Right atrium auricular region (tissue), 2 donors: ENCODE results near the gene GPRC5A. TPM values are rescaled to one million over a fixed set of nuclear protein-coding genes. Genes with fewer than 3 reads are reported as not detected.

Source experiments
- DNase-seq: peaks from one replicate; pipeline ENCODE4 v3.0.0-alpha.2; 2019; ENCODE audit warnings: low spot score
- H3K27ac ChIP-seq, 2 donors: fragments of 200-600 bp; sonication (generic); 1 replicate in 1 of 2; 2 replicates in 1 of 2; pipeline ENCODE4 v1.5.1; 2016 to 2019
- H3K27me3 ChIP-seq, 2 donors: fragments of 200-600 bp; sonication (generic); one replicate each; pipeline versions ENCODE4 v1.5.1 to v1.6.0; 2017 to 2019
- H3K36me3 ChIP-seq: fragments of 200-600 bp; sonication (generic); one replicate; pipeline ENCODE4 v1.5.1; 2016
- H3K4me1 ChIP-seq, 2 donors: fragments of 200-600 bp; sonication (generic); one replicate each; pipeline versions ENCODE4 v1.5.1 to v1.6.0; 2017 to 2019
- H3K4me3 ChIP-seq, 2 donors: fragments of 200-600 bp; sonication (generic); 1 replicate in 1 of 2; 2 replicates in 1 of 2; pipeline ENCODE4 v1.5.1; 2017 to 2019; ENCODE audit warnings: mild to moderate bottlenecking in 1 of 2, moderate library complexity in 1 of 2
- H3K9me3 ChIP-seq, 2 donors: fragments of 200-600 bp; sonication (generic); one replicate each; pipeline ENCODE4 v1.5.1; 2019
- CTCF ChIP-seq, 2 donors: fragments of 200-600 bp; sonication (generic); IDR thresholded peaks; one replicate each; pipeline ENCODE4 v1.5.1; 2019; ENCODE audit warnings: antibody characterized with exemption in 2 of 2
- total RNA-seq, 2 donors: library from RNA; depleted of rRNA; stranded (reverse); fragments of >200 nt; gene quantifications; one replicate each; pipeline ENCODE4 v1.1.0, GENCODE V29; 2016

Gene GPRC5A
- total RNA-seq, 2 donors from 2014 or later, result 10.1 to 14.3 TPM

- Histone ChIP-seq H3K36me3 (no peaks in the 10 kb centered on the region), H3K4me3 (no peak overlapping the region), H3K4me1 (no peaks in the 10 kb centered on the region), H3K9me3 (no peaks in the 10 kb centered on the region), H3K27me3 (no peaks in the 10 kb centered on the region), H3K27ac (no peak overlapping the region)
- TF ChIP-seq CTCF (IDR thresholded peaks at IDR 0.05), result no peak
- DNase-seq, result no peak
These were observed 22.7 kb upstream of the GPRC5A start for GRCh38 chr12:12868477-12869235.

- H3K27me3 ChIP-seq, result no peaks in the 10 kb centered on the region
- H3K4me1 ChIP-seq, result no peaks in the 10 kb centered on the region
- H3K36me3 ChIP-seq, result no peaks in the 10 kb centered on the region
- H3K4me3 ChIP-seq, result no peak overlapping the region
- H3K27ac ChIP-seq, result no peak overlapping the region
- TF ChIP-seq CTCF (IDR thresholded peaks at IDR 0.05), result no peak
- no peak for DNase-seq
- no peaks in the 10 kb centered on the region for H3K9me3 ChIP-seq
These were observed 20.9 kb upstream of the GPRC5A start for GRCh38 chr12:12870465-12870864.

GRCh38 chr12:12871587-12872138, 19.7 kb upstream of the GPRC5A start:
- H3K4me1 ChIP-seq, result no peaks in the 10 kb centered on the region
- no peak for DNase-seq
- no peak overlapping the region for H3K27ac ChIP-seq
- H3K27me3 ChIP-seq, result no peaks in the 10 kb centered on the region
- no peak for TF ChIP-seq CTCF (IDR thresholded peaks at IDR 0.05)
- H3K4me3 ChIP-seq, result no peak overlapping the region
- no peaks in the 10 kb centered on the region for H3K9me3 ChIP-seq
- no peaks in the 10 kb centered on the region for H3K36me3 ChIP-seq

GRCh38 chr12:12872139-12872933, 19.0 kb upstream of the GPRC5A start:
- TF ChIP-seq CTCF (IDR thresholded peaks at IDR 0.05), result no peak
- H3K27me3 ChIP-seq, result no peaks in the 10 kb centered on the region

GRCh38 chr12:12872934-12873275, 18.5 kb upstream of the GPRC5A start:
- Histone ChIP-seq H3K4me3 (no peak overlapping the region), H3K27ac (no peak overlapping the region), H3K36me3 (no peaks in the 10 kb centered on the region), H3K27me3 (no peaks in the 10 kb centered on the region), H3K4me1 (no peaks in the 10 kb centered on the region), H3K9me3 (no peaks in the 10 kb centered on the region)
- TF ChIP-seq CTCF (IDR thresholded peaks at IDR 0.05), result no peak
- DNase-seq, result no peak

More at GRCh38 chr12:12872139-12872933, 19.0 kb upstream of the GPRC5A start:
- no peaks in the 10 kb centered on the region for H3K4me1 ChIP-seq
- no peak overlapping the region for H3K4me3 ChIP-seq
- H3K9me3 ChIP-seq, result no peaks in the 10 kb centered on the region
- no peak overlapping the region for H3K27ac ChIP-seq
- no peaks in the 10 kb centered on the region for H3K36me3 ChIP-seq
- no peak for DNase-seq
